HEK293 (cell line): ENCODE measurements around the gene RFPL4A.

ENCODE experiments used
- CTCF ChIP-seq: fragments of 450-650 bp; formaldehyde crosslinking; IDR thresholded peaks from 2 replicates; pipeline ENCODE4 v1.5.1; 2016; ENCODE audit warnings: missing biosample characterization, missing genetic modification characterization
- HIC1 ChIP-seq: fragments of 450-650 bp; formaldehyde crosslinking; IDR thresholded peaks from 2 replicates; pipeline ENCODE4 v1.5.1; 2016; ENCODE audit warnings: missing biosample characterization, missing genetic modification characterization
- MYNN ChIP-seq: fragments of 450-650 bp; formaldehyde crosslinking; IDR thresholded peaks from 2 replicates; pipeline ENCODE4 v1.5.1; 2016; ENCODE audit warnings: missing biosample characterization, missing genetic modification characterization, borderline replicate concordance
- RBAK ChIP-seq: fragments of 450-650 bp; formaldehyde crosslinking; IDR thresholded peaks from 2 replicates; pipeline ENCODE4 v1.5.1; 2016; ENCODE audit warnings: missing biosample characterization, missing genetic modification characterization
- ZBTB8A ChIP-seq: fragments of 450-650 bp; formaldehyde crosslinking; IDR thresholded peaks from 2 replicates; pipeline ENCODE4 v1.5.1; 2016; ENCODE audit warnings: missing biosample characterization, missing genetic modification characterization
- ZFP69B ChIP-seq: fragments of 450-650 bp; formaldehyde crosslinking; IDR thresholded peaks from 2 replicates; pipeline ENCODE4 v1.5.1; 2016; ENCODE audit warnings: missing biosample characterization, missing genetic modification characterization
- ZNF140 ChIP-seq: fragments of 450-650 bp; formaldehyde crosslinking; IDR thresholded peaks from 2 replicates; pipeline ENCODE4 v1.5.1; 2016; ENCODE audit warnings: missing biosample characterization, missing genetic modification characterization
- ZNF239 ChIP-seq: fragments of 450-650 bp; formaldehyde crosslinking; IDR thresholded peaks from 2 replicates; pipeline ENCODE4 v1.5.1; 2016; ENCODE audit warnings: missing biosample characterization, missing genetic modification characterization
- ZNF274 ChIP-seq, 2 experiments: fragments of 200-500 bp in 1 of 2; fragments of 450-650 bp in 1 of 2; sonication (Bioruptor generic) in 1 of 2; formaldehyde crosslinking in 1 of 2; IDR thresholded peaks; 2 replicates each; pipeline versions ENCODE4 v1.5.1 to v1.6.1; 2014 to 2016; ENCODE audit warnings: borderline replicate concordance in 1 of 2, inconsistent platforms in 1 of 2, low read length in 1 of 2, missing biosample characterization in 1 of 2, missing genetic modification characterization in 1 of 2
- ZNF280C ChIP-seq: fragments of 450-650 bp; formaldehyde crosslinking; IDR thresholded peaks from 2 replicates; pipeline ENCODE4 v1.5.1; 2016; ENCODE audit warnings: missing biosample characterization, missing genetic modification characterization
- ZNF518A ChIP-seq: fragments of 450-650 bp; formaldehyde crosslinking; conservative IDR thresholded peaks from 2 replicates; pipeline ENCODE4 v1.5.1; 2016; ENCODE audit warnings: low read depth, missing biosample characterization, missing genetic modification characterization
- ZNF521 ChIP-seq: fragments of 450-650 bp; formaldehyde crosslinking; IDR thresholded peaks from 2 replicates; pipeline ENCODE4 v1.5.1; 2017; ENCODE audit warnings: missing biosample characterization, mild to moderate bottlenecking, missing genetic modification characterization
- ZNF600 ChIP-seq: fragments of 450-650 bp; formaldehyde crosslinking; IDR thresholded peaks from 2 replicates; pipeline ENCODE4 v1.5.1; 2016; ENCODE audit warnings: missing biosample characterization, missing genetic modification characterization
- ZNF704 ChIP-seq: fragments of 450-650 bp; formaldehyde crosslinking; IDR thresholded peaks from 2 replicates; pipeline ENCODE4 v1.5.1; 2016; ENCODE audit warnings: missing biosample characterization, missing genetic modification characterization

DNA sequence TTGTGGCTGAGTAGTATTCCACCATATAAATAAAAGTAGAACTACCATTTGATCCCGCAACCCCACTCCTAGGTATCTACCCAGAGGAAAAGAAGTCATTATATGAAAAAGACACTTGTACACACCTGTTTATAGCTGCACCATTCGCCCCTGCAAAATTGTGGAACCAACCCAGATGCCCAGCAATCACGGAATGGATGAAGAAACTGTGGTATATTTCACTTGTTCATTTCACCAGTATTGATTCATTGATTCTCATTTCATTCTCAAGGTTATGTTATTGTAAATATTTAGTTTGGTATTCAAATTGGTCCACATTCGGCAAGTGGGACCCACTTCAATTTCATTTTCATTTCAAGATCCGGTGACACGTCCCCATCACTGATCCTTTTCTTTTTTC is 8.2 kb upstream of the RFPL4A start:
- no peak for TF ChIP-seq RBAK (tag by site-specific recombination)
- no peak for TF ChIP-seq ZNF239
- TF ChIP-seq CTCF = no peak
- TF ChIP-seq ZNF274 (IDR thresholded peaks at IDR 0.05; ENCODE audit: low read length) = no peak
- TF ChIP-seq ZNF274 (tag by site-specific recombination; IDR thresholded peaks at IDR 0.05; ENCODE audit: borderline replicate concordance) = no peak
- no peak for TF ChIP-seq ZNF704 (tag by site-specific recombination)
- no peak for TF ChIP-seq ZNF518A
- TF ChIP-seq ZNF600 (tag by site-specific recombination) = no peak
- TF ChIP-seq ZNF140 (tag by site-specific recombination) = no peak
- no peak for TF ChIP-seq MYNN (tag by site-specific recombination)
- TF ChIP-seq HIC1 = no peak
- no peak for TF ChIP-seq ZBTB8A
- no peak for TF ChIP-seq ZNF280C (tag by site-specific recombination)
- TF ChIP-seq ZFP69B (tag by site-specific recombination) = no peak
- TF ChIP-seq ZNF521 (tag by site-specific recombination) = no peak
